Liver (tissue), 3 donors: ENCODE data around the gene SPA17.

ENCODE experiments used
- FOXA1 ChIP-seq: IDR thresholded peaks from 2 replicates; pipeline ENCODE4 v1.6.1; 2016; ENCODE audit warnings: antibody characterized with exemption
- GABPA ChIP-seq, 2 donors: IDR thresholded peaks in 1 of 2; conservative IDR thresholded peaks in 1 of 2; 2 replicates each; pipeline ENCODE4 v1.6.1; 2016; ENCODE audit warnings: antibody characterized with exemption in 2 of 2, mild to moderate bottlenecking in 1 of 2, moderate library complexity in 1 of 2
- HNF4G ChIP-seq: IDR thresholded peaks from 2 replicates; pipeline ENCODE4 v1.6.1; 2016; ENCODE audit warnings: antibody characterized with exemption
- JUND ChIP-seq, 2 donors: IDR thresholded peaks; 2 replicates each; pipeline ENCODE4 v1.6.1; 2016; ENCODE audit warnings: antibody characterized with exemption in 2 of 2
- RAD21 ChIP-seq, 2 donors: IDR thresholded peaks; 2 replicates each; pipeline ENCODE4 v1.6.1; 2016; ENCODE audit warnings: antibody characterized with exemption in 2 of 2, mild to moderate bottlenecking in 2 of 2
- RXRA ChIP-seq, 2 donors: IDR thresholded peaks; 2 replicates each; pipeline ENCODE4 v1.6.1; 2017 to 2018; ENCODE audit warnings: antibody characterized with exemption in 2 of 2, mild to moderate bottlenecking in 1 of 2
- SP1 ChIP-seq: IDR thresholded peaks from 2 replicates; pipeline ENCODE4 v1.6.1; 2018; ENCODE audit warnings: antibody characterized with exemption, mild to moderate bottlenecking
- TAF1 ChIP-seq: conservative IDR thresholded peaks from 2 replicates; pipeline ENCODE4 v1.6.1; 2016; ENCODE audit warnings: antibody characterized with exemption, mild to moderate bottlenecking
- YY1 ChIP-seq: IDR thresholded peaks from 2 replicates; pipeline ENCODE4 v1.6.1; 2016; ENCODE audit warnings: antibody characterized with exemption, mild to moderate bottlenecking
- TF ChIP-seq, protein P1 (sequence below): fragments of 150-350 bp; IDR thresholded peaks from 2 replicates; pipeline ENCODE4 v1.5.1; 2017; ENCODE audit warnings: improper control_type of control experiment, low read depth, low read length; ENCODE audit not compliant: missing input control
- TF ChIP-seq, protein P2 (sequence below): IDR thresholded peaks from 2 replicates; pipeline ENCODE4 v1.6.1; 2016; ENCODE audit warnings: antibody characterized with exemption, mild to moderate bottlenecking
- TF ChIP-seq, protein P3 (sequence below): IDR thresholded peaks from 2 replicates; pipeline ENCODE4 v1.6.1; 2016; ENCODE audit warnings: antibody characterized with exemption
- TF ChIP-seq, protein P4 (sequence below): IDR thresholded peaks from 2 replicates; pipeline ENCODE4 v1.6.1; 2016; ENCODE audit warnings: antibody characterized with exemption
- TF ChIP-seq, protein P5 (sequence below): IDR thresholded peaks from 2 replicates; pipeline ENCODE4 v1.6.1; 2016; ENCODE audit warnings: antibody characterized with exemption
- donor health status: healthy.
- donor health status: healthy.

DNA sequence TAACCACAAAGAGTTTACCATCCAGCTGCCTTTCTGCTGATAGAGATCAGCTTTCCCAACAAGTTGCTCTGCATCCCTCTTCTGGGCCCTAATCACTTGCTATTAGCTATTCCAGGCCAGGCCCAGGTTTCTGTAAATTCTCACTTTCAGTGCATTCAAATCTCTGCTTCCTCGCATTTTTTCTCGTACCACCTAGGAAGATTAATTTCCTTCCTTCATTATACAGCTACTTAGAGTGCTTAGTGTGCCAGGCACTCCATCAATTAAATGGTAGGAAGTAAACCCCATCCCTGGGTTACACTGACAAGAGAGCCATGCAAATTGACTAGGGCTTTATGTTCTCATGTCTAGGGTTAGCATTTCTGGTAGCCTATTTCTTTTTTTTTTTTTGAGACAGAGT is 9.8 kb upstream of the SPA17 start:
- TF ChIP-seq, protein P1, sequence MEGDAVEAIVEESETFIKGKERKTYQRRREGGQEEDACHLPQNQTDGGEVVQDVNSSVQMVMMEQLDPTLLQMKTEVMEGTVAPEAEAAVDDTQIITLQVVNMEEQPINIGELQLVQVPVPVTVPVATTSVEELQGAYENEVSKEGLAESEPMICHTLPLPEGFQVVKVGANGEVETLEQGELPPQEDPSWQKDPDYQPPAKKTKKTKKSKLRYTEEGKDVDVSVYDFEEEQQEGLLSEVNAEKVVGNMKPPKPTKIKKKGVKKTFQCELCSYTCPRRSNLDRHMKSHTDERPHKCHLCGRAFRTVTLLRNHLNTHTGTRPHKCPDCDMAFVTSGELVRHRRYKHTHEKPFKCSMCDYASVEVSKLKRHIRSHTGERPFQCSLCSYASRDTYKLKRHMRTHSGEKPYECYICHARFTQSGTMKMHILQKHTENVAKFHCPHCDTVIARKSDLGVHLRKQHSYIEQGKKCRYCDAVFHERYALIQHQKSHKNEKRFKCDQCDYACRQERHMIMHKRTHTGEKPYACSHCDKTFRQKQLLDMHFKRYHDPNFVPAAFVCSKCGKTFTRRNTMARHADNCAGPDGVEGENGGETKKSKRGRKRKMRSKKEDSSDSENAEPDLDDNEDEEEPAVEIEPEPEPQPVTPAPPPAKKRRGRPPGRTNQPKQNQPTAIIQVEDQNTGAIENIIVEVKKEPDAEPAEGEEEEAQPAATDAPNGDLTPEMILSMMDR, result no peak
- TF ChIP-seq JUND (IDR thresholded peaks at IDR 0.05), result no peak
- TF ChIP-seq TAF1, result no peak
- no peak for TF ChIP-seq FOXA1
- TF ChIP-seq RAD21 (IDR thresholded peaks at IDR 0.05), result no peak
- TF ChIP-seq, protein P2, sequence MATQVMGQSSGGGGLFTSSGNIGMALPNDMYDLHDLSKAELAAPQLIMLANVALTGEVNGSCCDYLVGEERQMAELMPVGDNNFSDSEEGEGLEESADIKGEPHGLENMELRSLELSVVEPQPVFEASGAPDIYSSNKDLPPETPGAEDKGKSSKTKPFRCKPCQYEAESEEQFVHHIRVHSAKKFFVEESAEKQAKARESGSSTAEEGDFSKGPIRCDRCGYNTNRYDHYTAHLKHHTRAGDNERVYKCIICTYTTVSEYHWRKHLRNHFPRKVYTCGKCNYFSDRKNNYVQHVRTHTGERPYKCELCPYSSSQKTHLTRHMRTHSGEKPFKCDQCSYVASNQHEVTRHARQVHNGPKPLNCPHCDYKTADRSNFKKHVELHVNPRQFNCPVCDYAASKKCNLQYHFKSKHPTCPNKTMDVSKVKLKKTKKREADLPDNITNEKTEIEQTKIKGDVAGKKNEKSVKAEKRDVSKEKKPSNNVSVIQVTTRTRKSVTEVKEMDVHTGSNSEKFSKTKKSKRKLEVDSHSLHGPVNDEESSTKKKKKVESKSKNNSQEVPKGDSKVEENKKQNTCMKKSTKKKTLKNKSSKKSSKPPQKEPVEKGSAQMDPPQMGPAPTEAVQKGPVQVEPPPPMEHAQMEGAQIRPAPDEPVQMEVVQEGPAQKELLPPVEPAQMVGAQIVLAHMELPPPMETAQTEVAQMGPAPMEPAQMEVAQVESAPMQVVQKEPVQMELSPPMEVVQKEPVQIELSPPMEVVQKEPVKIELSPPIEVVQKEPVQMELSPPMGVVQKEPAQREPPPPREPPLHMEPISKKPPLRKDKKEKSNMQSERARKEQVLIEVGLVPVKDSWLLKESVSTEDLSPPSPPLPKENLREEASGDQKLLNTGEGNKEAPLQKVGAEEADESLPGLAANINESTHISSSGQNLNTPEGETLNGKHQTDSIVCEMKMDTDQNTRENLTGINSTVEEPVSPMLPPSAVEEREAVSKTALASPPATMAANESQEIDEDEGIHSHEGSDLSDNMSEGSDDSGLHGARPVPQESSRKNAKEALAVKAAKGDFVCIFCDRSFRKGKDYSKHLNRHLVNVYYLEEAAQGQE, result no peak
- TF ChIP-seq, protein P3, sequence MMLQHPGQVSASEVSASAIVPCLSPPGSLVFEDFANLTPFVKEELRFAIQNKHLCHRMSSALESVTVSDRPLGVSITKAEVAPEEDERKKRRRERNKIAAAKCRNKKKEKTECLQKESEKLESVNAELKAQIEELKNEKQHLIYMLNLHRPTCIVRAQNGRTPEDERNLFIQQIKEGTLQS, result no peak
- TF ChIP-seq YY1, result no peak
- no peak for TF ChIP-seq SP1
- TF ChIP-seq, protein P4, sequence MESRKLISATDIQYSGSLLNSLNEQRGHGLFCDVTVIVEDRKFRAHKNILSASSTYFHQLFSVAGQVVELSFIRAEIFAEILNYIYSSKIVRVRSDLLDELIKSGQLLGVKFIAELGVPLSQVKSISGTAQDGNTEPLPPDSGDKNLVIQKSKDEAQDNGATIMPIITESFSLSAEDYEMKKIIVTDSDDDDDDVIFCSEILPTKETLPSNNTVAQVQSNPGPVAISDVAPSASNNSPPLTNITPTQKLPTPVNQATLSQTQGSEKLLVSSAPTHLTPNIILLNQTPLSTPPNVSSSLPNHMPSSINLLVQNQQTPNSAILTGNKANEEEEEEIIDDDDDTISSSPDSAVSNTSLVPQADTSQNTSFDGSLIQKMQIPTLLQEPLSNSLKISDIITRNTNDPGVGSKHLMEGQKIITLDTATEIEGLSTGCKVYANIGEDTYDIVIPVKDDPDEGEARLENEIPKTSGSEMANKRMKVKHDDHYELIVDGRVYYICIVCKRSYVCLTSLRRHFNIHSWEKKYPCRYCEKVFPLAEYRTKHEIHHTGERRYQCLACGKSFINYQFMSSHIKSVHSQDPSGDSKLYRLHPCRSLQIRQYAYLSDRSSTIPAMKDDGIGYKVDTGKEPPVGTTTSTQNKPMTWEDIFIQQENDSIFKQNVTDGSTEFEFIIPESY, result no peak
- no peak for TF ChIP-seq GABPA (IDR thresholded peaks at IDR 0.05 in 1 of 2, conservative IDR thresholded peaks at IDR 0.05 in 1 of 2)
- no peak for TF ChIP-seq HNF4G
- TF ChIP-seq, protein P5, sequence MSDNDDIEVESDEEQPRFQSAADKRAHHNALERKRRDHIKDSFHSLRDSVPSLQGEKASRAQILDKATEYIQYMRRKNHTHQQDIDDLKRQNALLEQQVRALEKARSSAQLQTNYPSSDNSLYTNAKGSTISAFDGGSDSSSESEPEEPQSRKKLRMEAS, result no peak
- TF ChIP-seq RXRA (IDR thresholded peaks at IDR 0.05), result no peak
